PC-9 (cell line): Measurements from ENCODE around the gene ADPRM. TPM values are rescaled to one million over a fixed set of nuclear protein-coding genes. Genes with fewer than 3 reads are reported as not detected.

Experiments
- BruUV-seq: library from RNA; stranded (reverse); fragments of 400-500 nt; replicated peaks from 2 replicates; lab custom pipeline; 2021; lab: Mats Ljungman, UMichigan
- CTCF ChIA-PET: fragments of 300-600 bp; sonication (Branson Sonifier 250); formaldehyde crosslinking; loops from one replicate; lab custom pipeline; 2022; ENCODE audit warnings: antibody characterized with exemption; lab: Charles Lee
- POLR2A ChIA-PET: fragments of 300-600 bp; sonication (Branson Sonifier 250); formaldehyde crosslinking; loops from one replicate; lab custom pipeline; 2022; ENCODE audit warnings: antibody characterized with exemption; ENCODE audit not compliant: unreplicated experiment; lab: Charles Lee
- DNase-seq, 2 experiments: peaks; one replicate each; pipeline versions ENCODE4 v3.0.0 to v3.0.0-alpha.2; 2015 to 2022; ENCODE audit warnings: mixed read lengths in 1 of 2
- H2AFZ ChIP-seq: fragments of 200-600 bp; sonication (generic); 2 replicates; pipeline ENCODE4 v1.8.1; 2017; ENCODE audit warnings: antibody characterized with exemption
- H3F3A ChIP-seq: fragments of 200-600 bp; sonication (generic); 2 replicates; pipeline ENCODE4 v1.8.1; 2017; ENCODE audit warnings: antibody characterized with exemption, mild to moderate bottlenecking, low read depth; ENCODE audit not compliant: insufficient read depth
- H3K27ac ChIP-seq: fragments of 200-600 bp; sonication (generic); 2 replicates; pipeline ENCODE4 v1.6.1; 2016; ENCODE audit warnings: mixed run types
- H3K27me3 ChIP-seq: fragments of 200-600 bp; sonication (generic); 2 replicates; pipeline ENCODE4 v1.6.1; 2016; ENCODE audit warnings: low read depth, mixed run types; ENCODE audit not compliant: insufficient read depth
- H3K36me3 ChIP-seq: fragments of 200-600 bp; sonication (generic); 2 replicates; pipeline ENCODE4 v1.6.1; 2016; ENCODE audit warnings: low read depth, mixed run types
- H3K4me1 ChIP-seq: fragments of 200-600 bp; sonication (generic); replicated peaks from 2 replicates; pipeline ENCODE4 v1.6.1; 2016; ENCODE audit warnings: mixed run types; ENCODE audit not compliant: insufficient read depth
- H3K4me2 ChIP-seq: fragments of 200-600 bp; sonication (generic); 2 replicates; pipeline ENCODE4 v1.6.1; 2017; ENCODE audit warnings: mixed run types
- H3K4me3 ChIP-seq: fragments of 200-600 bp; sonication (generic); 2 replicates; pipeline ENCODE4 v1.6.1; 2016; ENCODE audit warnings: mixed run types
- H3K79me2 ChIP-seq: fragments of 200-600 bp; sonication (generic); 2 replicates; pipeline ENCODE4 v1.6.1; 2017; ENCODE audit warnings: low read depth, mixed run types
- H3K9me2 ChIP-seq: fragments of 200-600 bp; sonication (generic); 2 replicates; pipeline ENCODE4 v1.8.1; 2017; ENCODE audit warnings: mild to moderate bottlenecking; ENCODE audit not compliant: insufficient read depth
- H3K9me3 ChIP-seq: fragments of 200-600 bp; sonication (generic); 2 replicates; pipeline ENCODE4 v1.8.1; 2016; ENCODE audit warnings: low read depth; ENCODE audit not compliant: insufficient read depth
- H4K20me1 ChIP-seq: fragments of 200-600 bp; sonication (generic); 2 replicates; pipeline ENCODE4 v1.8.1; 2017; ENCODE audit not compliant: insufficient read depth
- EZH2 ChIP-seq: fragments of 200-600 bp; sonication (generic); IDR thresholded peaks from 2 replicates; pipeline ENCODE4 v1.8.0; 2017; ENCODE audit warnings: antibody characterized with exemption, low read depth
- intact Hi-C: fragments of 100-400 bp; cut with micrococcal nuclease; formaldehyde crosslinking; loops from one replicate; pipeline ENCODE4 v1.10.0; 2022; ENCODE audit not compliant: unreplicated experiment
- total RNA-seq: library from RNA; stranded (reverse); gene quantifications from 2 replicates; pipeline ENCODE4 v1.2.3, GENCODE V29; 2021
- TF ChIP-seq, protein P1 (sequence below): fragments of 200-600 bp; sonication (generic); conservative IDR thresholded peaks from 2 replicates; pipeline ENCODE4 v1.6.1; 2017; ENCODE audit warnings: mixed run types, antibody characterized with exemption, mild to moderate bottlenecking, moderate library complexity

ADPRM gene
- total RNA-seq, 1 experiment from 2014 or later = 6.4 TPM

DNA sequence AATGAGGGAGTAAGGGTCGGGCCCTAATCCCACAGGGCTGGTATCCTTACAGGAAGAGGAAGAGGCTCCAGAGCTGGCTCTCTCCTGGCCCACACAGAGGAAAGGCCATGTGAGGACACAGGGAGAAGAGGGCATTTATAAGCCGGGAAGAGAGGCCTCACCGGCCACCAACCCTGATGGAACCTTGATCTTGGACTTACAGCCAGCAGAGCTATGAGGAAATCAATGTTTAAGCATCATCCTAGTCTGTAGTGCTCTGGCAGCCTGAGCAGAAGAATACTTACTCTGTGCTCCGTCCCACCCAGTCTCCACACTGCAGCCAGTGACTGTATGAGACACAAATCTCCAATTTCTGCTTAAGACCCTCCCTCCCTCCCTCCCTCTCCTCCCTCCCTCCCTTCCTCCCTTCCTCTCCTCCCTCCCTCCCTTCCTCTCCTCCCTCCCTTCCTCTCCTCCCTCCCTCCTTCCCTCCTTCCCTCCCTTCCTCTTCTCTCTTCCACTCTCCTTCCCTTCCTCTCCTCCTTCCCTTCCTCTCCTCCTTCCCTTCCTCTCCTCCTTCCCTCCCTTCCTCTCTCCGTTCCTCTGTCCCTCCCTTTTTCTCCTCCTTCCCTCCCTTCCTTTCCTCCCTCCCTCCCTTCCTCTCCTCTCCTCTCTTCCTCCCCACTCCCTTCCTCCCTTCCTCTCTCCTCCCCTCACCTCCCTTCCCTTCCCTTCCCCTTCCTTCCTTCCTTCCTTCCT lies 41.3 kb downstream of the ADPRM start:
- DNase-seq = no peak
- Histone ChIP-seq H4K20me1 (no peaks in the 10 kb centered on the region), H3K9me2 (no peaks in the 10 kb centered on the region), H3K27ac (no peak overlapping the region), H3K9me3 (no peaks in the 10 kb centered on the region), H2AFZ (no peak overlapping the region), H3K4me1 (no peaks in the 10 kb centered on the region), H3K27me3 (peaks cover 39% of the 10 kb centered on the region), H3K4me3 (no peak overlapping the region), H3K36me3 (no peaks in the 10 kb centered on the region), H3K79me2 (no peaks in the 10 kb centered on the region), H3K4me2 (no peak overlapping the region), H3F3A (no peaks in the 10 kb centered on the region)
- no TSS peak for BruUV-seq
- POLR2A ChIA-PET = no interaction called here
- intact Hi-C loops = loop anchor here (10.0 kb wide), 1 partner anchor 1246 kb away; no protein-coding TSS in a partner anchor
- CTCF ChIA-PET = no interaction called here
- TF ChIP-seq EZH2 = no peak
- TF ChIP-seq, protein P1, sequence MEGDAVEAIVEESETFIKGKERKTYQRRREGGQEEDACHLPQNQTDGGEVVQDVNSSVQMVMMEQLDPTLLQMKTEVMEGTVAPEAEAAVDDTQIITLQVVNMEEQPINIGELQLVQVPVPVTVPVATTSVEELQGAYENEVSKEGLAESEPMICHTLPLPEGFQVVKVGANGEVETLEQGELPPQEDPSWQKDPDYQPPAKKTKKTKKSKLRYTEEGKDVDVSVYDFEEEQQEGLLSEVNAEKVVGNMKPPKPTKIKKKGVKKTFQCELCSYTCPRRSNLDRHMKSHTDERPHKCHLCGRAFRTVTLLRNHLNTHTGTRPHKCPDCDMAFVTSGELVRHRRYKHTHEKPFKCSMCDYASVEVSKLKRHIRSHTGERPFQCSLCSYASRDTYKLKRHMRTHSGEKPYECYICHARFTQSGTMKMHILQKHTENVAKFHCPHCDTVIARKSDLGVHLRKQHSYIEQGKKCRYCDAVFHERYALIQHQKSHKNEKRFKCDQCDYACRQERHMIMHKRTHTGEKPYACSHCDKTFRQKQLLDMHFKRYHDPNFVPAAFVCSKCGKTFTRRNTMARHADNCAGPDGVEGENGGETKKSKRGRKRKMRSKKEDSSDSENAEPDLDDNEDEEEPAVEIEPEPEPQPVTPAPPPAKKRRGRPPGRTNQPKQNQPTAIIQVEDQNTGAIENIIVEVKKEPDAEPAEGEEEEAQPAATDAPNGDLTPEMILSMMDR = no peak

DNA sequence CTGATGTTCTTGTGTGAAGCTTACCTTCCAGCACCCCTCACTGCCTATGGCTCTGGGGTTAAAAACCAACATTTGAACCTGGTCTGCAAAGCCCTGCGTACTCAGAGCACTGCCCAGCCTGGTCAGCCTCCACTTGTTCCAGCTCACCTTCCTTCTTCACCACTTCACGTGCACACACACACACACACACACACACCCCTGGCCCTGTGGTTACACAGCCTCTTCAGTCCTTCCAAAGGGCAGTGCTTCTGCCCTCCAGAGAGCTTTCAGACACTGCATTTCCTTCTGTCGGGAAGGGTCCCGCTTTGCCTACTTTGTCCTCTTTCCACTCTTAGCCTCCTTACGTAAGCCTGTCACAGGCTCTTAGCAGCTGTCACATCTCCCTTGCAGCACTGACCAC lies 42.0 kb downstream of the ADPRM start:
- no peak overlapping the region for H3K4me2 ChIP-seq
- no peaks in the 10 kb centered on the region for H3K79me2 ChIP-seq
- no peak for TF ChIP-seq EZH2
- TF ChIP-seq, protein P1 = no peak
- H3K27me3 ChIP-seq = peaks cover 39% of the 10 kb centered on the region
- H3K4me3 ChIP-seq = no peak overlapping the region
- POLR2A ChIA-PET = no interaction called here
- no peaks in the 10 kb centered on the region for H3K9me2 ChIP-seq
- no peak for DNase-seq
- H3F3A ChIP-seq = no peaks in the 10 kb centered on the region
- CTCF ChIA-PET = no interaction called here
- no peaks in the 10 kb centered on the region for H3K4me1 ChIP-seq
- no peaks in the 10 kb centered on the region for H4K20me1 ChIP-seq
- no peak overlapping the region for H2AFZ ChIP-seq
- H3K27ac ChIP-seq = no peak overlapping the region
- no peaks in the 10 kb centered on the region for H3K36me3 ChIP-seq
- intact Hi-C loops = loop anchor here (10.0 kb wide), 1 partner anchor 1245 kb away; no protein-coding TSS in a partner anchor
- BruUV-seq = no TSS peak
- H3K9me3 ChIP-seq = no peaks in the 10 kb centered on the region

DNA sequence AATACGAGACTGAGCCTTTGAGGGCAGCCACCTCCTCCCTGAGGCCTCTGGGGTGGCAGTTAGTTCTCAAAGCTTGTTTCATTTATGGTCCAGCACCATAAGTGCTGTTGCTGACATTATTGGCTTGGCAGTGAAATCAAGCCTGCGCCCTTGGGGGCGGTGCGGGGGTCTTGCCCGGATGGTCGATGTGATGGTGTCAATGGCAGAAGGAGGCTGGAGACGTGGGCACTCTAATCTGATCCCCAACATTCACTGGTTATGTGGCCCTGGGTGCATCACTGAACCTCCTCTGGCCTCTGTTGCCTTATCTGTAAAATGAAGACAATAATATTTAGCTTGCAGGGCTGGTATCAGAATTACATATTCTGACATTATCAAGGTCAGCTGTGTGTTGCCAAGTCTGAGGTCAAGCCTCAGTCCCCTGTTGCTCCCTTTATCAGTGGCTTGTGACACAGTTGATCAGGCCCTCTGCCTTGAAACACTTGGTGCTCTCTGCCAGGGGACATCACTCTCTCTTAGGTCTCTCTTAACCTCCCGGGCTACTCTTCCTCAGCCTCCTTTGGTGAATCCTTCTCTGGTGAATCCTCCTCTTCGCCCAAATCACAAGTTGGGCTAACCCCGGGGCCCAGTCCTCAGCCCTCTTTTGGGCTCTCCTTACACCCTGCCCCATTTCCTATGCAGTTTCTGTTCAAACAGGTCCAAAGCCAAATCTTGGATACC lies 44.2 kb downstream of the ADPRM start:
- no peak for TF ChIP-seq EZH2
- TF ChIP-seq, protein P1 = no peak
- no peaks in the 10 kb centered on the region for H3K9me3 ChIP-seq
- no peaks in the 10 kb centered on the region for H3K79me2 ChIP-seq
- no peak overlapping the region for H3K27ac ChIP-seq
- BruUV-seq = no TSS peak
- ChIA-PET CTCF (no interaction called here), POLR2A (no interaction called here)
- no peaks in the 10 kb centered on the region for H3F3A ChIP-seq
- H3K36me3 ChIP-seq = no peaks in the 10 kb centered on the region
- H4K20me1 ChIP-seq = no peaks in the 10 kb centered on the region
- H2AFZ ChIP-seq = no peak overlapping the region
- H3K4me1 ChIP-seq = no peaks in the 10 kb centered on the region
- H3K9me2 ChIP-seq = no peaks in the 10 kb centered on the region
- no peak overlapping the region for H3K4me3 ChIP-seq
- H3K27me3 ChIP-seq = peaks cover 53% of the 10 kb centered on the region
- H3K4me2 ChIP-seq = no peak overlapping the region
- intact Hi-C loops = no loop called here
- DNase-seq = no peak
